DMS 273 (cell line): ENCODE measurements around the gene GHR.

Experiments used
- DNase-seq: peaks from one replicate; lab custom pipeline; 2025; ENCODE audit not compliant: unreplicated experiment; lab: John Stamatoyannopoulos, UW

GHR gene

DNA sequence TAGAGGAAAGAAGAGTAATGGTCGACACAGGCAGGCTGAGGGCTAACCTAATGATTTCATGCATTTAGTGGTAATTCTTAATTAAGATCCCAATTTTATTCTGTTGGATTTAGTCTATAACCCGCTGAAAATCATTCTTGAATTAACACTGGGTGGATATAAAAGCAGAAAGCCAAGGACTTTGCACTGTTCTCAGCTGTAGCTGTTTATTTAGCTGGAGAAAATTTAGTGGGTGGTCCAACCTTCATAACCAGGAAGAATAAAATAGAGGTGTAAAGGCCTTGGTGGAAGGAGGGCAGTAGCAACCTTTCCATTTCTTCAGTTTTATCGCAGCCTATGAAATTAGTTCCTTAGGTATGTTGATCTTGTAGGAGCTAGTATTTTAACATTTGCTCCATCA, 92.3 kb downstream of the GHR start:
- no peak for DNase-seq

DNA sequence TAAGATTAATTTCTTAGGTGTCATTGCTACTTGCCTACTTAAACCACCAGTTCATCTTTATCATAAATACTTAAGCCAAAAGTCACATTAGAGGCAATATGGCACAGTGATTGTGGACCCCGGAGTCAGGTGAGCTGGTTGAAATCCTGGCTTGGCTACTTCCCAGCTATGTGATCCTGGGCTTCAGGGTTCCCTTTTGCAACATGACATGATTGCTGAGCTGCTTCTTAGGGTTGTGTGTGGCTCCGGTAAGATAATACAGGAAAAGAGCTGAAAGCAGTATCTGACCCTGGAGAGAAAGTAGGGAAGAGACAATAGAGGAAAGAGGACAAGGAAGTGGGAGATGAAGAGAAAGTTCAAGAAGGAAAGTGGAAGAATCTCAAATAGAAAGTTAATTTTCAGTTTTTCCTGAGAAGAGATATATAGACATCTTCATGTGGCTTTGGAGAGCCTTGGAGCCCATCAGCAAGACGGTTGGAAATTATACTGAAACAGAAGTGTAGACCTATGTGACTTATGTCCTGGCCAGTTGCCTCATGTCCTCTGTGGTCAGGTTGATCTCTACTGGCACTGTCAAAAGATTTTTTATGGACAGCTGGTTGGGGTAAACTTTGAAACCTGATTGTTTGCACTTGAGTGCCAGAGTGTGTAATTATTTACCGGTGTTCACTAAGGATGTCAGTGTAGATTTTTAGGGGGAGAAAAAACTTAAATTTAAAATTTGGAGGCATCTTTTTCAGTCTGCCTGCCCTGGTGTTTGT, 93.2 kb downstream of the GHR start:
- DNase-seq: no peak

DNA sequence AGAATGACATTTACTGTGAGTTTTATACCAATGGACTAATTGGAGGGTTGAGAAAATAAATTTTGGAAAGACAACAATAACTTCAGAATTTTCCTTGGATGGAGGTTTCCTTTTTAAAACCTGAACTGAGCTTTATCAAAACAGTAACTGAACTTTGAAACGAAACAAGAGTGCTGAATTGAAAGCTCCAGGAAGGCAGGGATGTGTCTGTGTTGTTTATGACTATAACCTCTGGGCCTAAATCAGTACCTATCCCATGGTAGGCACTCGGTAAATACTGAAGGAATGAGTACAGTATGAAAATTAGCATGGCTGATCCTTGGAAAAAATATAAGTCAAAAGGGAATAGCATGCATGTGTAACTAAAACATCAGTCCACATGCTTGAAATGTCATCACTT, 93.9 kb downstream of the GHR start:
- no peak for DNase-seq

DNA sequence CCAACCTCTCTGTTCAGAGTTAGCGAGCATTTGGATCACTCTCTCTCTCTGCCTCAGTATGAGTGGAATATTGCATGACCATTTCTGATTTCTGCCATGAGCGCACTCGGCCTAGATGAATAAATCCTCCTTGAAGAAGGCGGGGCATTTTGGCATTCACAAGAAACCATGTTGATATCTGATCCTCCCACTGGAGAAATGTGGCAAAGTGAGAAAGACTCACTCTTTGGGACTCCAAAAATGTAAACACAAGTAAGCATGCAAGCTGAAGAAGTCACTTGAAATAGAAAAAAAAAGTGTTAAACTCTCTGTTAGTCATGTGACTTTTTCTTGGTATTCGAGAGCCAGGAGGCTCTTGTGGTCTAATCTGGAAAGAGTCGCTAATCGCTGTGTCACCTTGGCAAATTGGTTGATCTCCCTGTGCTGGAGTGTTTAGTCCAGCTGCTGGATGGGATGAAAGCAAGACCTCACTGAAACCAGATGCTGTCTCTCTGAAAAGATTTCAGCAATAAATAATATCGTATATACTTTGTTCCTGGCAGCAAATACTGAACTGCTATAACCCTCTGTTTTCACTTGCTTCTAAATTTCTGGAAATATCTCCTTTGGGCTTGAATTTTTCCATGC, 95.5 kb downstream of the GHR start:
- no peak for DNase-seq

DNA sequence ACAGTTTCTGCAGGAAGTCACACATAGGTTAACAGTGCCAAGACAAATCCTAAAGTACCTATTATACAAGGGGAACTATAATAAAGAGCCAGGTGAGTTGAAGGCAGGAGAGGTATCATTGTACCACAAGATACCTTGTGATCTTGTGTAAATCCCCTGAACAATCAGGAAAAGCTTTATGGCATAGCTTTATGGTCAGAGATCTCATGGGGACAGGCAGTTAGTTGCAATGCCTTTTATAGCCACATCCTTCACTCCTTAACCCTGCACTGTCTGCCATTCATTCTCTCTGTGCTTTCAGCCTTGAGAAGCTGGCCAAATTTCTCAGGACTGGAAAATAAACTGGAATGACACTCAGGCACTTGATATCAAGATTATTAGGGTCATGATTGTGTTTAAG, 97.0 kb downstream of the GHR start:
- no peak for DNase-seq

DNA sequence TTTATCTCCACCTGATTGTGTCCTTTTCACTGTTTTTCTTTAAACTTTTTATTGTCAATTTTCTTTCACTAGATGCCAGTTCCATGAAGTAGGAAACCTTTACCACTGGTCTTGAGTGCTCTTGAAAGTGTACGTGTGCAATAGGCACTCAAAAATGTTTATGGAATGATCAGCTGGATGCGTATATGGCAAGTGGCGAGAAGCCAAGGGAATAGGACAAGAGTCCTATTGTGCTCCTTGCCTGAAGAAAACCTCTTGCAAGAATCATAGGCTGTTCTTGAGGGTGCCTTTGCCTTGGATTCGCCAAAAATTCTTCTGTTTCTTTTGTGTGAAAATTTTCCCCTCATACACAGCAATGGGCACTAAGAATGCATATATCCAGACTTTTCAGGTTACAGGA, 97.7 kb downstream of the GHR start:
- no peak for DNase-seq

DNA sequence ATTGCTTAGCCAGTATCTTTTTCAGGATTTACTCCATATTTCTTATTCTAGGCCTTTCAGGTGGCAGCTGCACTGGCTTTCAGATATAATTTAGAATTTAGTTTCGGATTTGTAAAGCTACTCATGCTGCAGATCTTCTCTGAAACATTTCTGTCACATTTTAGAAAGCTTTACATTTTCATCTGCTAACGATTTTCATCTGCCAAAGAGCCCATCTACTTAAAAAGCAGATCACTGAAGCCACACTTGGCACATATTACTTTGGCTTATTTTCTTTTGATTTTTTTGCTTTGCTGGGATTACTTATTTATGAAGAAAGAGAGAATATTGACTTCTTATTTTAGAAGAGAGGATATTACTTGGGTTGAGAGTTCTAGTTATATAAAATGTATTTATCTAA, 98.2 kb downstream of the GHR start:
- DNase-seq: no peak

DNA sequence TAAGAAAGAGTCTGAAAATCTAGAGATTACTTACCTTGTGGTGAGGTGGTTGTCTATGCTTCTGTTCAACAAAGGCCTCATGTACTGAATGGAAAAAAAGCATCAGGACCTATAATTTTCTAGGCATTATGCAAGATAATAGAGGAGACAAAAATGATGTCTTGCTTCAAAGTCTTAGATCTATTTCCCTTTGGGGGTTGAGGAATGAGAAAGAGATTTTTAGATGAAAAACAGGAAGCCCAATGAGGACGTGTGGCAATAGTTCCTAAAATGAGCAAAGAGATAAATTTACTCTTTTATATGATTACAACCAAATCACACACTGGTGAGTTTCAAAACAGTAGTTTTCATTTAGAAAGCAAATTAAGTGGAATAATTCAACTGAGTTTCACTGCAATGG, 99.5 kb downstream of the GHR start:
- DNase-seq: no peak

DNA sequence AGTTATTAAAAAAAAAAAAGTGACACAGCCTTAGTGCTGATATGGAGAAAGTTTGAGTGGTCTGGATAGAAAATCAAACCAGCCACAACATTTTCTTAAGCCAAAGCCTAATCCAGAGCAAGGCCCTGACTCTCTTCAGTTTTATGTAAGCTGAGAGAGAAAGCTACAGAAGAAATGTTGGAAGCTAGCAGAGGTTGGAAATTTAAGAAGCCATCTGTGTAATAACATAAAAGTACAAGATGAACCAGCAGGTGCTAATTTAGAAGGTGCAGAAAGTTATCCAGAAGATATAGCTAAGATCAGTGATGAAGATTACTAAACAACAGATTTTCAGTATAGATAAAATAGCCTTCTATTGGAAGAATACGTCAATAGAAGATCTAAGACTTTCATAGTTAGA, 102.9 kb downstream of the GHR start:
- no peak for DNase-seq

DNA sequence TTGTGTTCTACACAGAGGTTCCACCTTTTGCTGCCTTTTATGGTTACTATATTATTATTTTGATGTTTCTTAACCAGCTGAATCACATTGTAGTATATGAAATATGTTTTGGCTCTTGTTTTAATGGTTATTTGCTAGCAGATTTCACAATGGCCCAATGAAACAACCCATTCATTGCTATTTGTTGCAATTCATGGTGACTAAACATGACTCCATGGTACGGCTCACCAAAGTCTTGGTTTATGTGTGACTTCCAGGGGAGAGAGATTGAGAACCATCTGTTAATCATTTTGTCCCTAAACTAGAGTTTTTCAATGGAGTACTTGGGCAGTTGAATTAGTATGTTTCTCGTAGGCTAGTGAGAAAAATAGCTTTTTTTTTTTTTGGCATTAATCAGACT, 108.4 kb downstream of the GHR start:
- no peak for DNase-seq

DNA sequence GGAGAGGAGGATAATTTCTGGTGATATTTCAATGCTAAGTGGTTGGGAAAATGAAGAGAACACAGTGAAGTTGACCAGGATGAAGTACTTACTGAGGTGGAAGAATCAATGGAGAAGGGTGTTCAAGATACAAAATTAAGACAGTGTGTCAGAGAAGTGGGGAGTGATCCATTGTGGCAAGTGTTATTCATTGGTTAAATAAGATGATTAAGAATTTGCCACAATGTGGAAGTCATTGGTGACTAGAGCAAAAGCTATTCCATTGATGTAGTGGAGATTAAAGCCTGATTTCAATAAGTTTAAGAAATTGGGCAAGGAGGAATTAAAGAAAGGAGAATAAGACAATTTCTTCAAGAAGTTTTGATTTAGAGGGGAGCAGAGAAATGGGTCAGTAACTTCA, 118.9 kb downstream of the GHR start:
- no peak for DNase-seq

DNA sequence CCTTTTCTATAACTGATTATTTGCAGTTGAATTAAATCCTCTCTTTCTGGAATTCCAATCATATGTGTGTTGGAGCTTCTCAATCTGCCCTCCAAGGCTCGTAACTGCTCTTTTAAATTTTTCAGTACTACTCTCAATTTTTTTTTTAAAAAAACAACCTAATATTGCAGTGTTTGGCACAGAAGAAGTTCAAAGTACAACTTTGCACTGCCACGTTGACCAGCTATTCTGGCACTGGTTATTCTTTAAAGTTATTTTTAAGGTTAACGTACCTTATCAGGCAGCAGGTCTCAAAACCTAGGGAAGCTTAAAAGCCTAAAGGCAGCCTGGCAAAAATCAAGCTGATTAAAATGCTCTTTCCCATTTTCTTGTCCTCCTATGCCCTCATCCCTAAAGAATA, 120.5 kb downstream of the GHR start:
- DNase-seq: no peak

DNA sequence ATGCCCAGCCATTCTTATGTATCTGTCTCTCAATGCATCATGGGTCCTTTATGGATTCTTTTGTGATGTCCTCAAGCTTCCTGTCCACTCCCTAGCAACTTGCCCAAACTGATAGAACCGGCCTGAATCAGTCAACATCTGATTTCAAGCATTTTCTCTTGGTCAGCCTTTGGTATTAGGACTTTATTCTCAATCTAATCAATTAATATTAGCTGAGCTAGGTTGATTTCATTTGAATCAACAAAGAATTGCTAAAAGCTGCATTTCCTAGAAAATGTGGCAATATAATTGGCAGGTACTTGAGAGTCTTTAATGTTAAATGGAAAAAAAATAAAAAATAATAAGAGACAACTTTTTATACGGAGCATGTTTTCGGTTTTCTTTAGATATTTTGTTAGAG, 121.8 kb downstream of the GHR start:
- DNase-seq: no peak

DNA sequence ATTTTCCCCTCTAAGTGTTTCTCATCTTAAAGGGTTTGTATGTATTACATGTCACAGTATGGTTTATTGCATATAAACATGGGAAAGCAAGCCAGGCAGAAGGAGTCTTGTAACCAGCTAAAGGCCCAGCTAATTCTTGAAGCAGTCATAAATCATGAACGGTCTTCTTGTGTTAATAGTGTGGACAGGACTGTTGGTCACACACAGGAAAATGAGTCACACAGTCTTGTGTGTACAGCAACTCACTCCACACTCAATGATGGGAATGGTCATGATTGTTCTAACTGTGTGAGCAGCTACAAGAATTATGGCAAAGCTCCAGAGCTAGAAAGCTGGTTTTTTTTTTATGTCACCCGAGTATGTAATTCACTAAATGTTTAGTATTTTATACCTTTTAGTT, 123.9 kb downstream of the GHR start:
- no peak for DNase-seq

DNA sequence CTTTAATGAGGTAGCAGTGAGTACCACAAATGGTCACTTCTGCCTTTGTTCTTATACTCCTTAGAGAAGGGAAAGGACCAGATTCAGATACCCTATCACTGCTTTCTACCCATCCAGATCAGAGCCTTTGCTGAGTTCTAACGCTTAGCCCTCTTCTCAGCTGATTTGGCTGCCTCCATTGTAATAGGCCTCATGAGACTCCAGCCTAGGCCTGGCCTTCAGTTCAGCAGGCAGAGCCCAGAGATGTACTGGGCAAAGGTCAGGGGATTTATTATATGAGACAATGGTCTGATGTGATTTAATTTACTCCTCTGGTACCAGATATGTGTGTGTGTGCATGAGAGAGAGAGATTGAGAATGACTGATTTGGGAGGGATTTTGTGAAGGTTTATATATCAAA, 124.7 kb downstream of the GHR start:
- DNase-seq: no peak

DNA sequence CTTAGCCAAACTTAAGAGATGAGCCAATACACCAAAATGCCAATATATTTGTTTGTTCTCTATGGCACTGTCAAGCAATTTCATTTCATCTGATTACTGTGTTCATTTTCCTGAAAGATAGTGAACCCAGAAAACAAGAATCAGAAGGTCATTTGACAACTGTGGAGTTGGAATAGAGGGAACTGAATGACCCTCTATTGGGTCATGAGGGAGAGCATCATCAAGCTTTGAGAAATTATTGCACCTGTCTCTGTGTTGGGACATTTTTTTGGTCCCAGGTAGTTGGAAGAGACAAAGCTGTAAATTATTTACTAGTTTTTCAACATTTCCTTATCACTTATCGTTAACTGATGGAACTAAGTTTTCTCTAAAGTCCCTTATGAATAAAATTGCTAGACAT, 129.4 kb downstream of the GHR start:
- no peak for DNase-seq

DNA sequence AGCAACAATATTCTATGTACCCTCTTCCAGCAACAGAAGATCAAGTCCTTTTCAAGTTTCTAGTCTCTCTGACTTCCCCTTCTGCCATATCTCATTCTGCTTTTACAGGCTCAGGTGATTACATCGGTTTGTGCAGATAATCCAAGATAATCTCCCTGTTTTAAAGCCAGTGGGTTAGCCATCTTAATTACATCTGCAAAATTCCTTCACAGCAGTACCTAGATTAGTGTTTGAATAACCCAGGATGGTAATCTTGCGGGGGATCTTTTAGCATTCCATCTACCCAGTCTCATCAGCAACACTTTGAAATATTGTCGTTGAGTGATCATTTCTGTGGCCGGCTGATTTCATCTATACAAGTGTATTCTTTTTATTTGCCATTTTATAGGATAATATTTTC, 130.2 kb downstream of the GHR start:
- DNase-seq: no peak

DNA sequence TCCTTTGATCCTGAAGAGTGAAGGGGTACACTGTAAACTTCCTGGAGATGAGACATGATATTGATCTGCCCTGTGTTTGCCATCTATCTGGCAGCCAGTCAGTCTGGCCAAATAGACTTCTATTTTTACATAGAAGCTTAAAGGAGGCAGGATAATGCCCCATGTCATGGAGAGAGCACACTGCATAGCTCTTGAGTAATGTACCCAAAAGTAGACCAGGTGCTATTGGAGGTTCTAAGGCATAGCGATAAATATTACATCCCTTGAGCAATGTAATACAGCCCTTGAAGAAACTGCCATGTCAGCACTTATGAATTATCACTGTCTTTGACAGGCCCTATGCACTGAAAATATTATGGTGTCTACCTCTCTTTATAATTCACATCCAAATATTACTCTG, 131.8 kb downstream of the GHR start:
- DNase-seq: no peak

DNA sequence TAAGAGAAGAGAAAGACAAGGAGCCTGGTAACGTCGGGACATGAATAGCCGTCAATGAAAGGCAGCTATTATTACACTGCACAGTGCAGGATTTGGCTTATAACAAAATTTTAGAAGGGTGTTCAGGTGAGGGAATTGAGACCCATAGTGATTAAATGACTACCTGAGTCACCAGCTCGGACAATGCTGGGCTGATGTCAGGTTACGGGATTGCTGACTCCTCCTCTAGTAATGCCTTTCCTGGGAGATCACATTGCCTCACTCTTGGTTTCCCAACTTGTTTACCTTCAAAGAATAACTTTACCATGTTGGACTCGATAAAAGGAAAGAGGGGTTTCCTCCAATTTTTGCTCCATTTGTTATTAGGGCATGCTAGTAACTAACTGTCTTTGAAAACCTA, 132.6 kb downstream of the GHR start:
- no peak for DNase-seq

DNA sequence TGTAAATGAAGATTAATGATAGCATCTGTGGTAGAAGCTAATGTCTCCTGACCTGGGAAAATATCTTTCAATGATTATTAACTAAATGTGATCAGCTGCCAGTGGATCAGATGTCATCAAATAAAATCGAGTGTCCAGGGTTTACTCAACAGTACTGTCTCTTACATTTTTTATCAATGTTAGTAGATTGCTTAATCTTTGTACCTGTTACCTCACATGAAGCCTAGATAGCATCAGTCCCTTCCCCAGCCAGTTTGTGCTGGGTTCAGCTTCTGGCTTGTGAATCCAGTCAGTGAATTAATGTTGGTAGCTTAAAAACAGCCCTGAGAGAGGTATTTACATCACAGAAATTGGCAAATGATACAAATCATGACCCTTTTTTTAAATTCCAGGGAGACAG, 134.4 kb downstream of the GHR start:
- no peak for DNase-seq

DNA sequence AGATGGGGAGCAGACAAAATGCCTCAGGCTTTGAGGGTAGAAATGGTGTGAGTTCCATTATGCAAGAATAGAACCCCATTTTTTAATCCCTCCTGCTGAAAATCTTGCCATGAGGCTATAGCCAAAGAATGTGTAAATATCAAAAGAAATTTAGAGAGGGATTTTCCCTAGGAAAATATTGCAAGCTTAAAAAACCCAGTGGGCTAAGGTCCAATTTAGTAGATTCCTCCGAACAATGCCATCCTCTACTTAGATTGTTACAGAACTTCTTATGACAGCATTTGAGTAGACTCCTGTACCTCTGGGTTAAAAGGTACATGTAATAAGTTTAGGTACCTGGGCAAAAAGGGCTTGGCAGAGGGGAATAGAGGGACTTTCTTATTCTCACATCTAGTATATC, 138.4 kb downstream of the GHR start:
- no peak for DNase-seq

DNA sequence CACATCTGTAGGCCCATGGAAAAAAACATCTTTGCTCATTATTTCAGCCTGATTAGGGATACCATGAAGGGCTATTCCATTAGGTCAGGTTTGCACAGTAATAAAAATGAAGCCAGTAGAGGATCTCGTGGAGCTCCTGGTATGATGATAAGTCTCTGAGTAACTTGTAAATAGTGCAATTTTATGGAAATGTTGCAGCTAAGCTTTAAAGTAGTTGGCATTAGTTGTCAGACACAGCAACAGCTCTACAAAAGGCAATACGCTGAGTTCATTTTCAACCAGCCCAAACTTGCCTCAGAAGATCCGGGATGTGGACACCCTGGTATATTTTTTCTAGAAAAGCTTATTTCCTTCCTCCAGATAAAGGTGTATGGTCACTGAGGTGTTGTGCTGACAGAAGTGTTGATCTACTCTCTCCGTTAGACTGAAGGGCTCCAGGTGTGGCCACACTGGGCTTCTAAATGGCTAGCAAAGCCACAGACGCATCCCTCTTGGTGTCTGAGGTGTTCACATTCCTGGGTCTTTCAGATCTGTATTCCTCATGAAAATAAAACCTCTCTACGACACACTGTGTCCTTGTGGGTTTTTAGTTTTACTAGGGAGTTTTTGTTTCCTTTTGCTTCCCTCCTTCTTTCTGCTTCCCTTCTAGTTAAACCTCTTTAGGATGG, 141.6 kb downstream of the GHR start:
- DNase-seq: no peak
